SK-N-SH (cell line): Measurements from ENCODE around the gene SRRM2. TPM values are rescaled to one million over a fixed set of nuclear protein-coding genes. Genes with fewer than 3 reads are reported as not detected.

Experiments used
- CTCF ChIA-PET: fragments of 300-600, 350-600 bp; formaldehyde crosslinking; extraction: SDS; loops from one replicate; lab custom pipeline; 2021; lab: Yijun Ruan, JAX
- POLR2A ChIA-PET: fragments of 350-600 bp; sonication (Branson Sonifier 250); formaldehyde crosslinking; extraction: SDS; loops from one replicate; lab custom pipeline; 2020; ENCODE audit warnings: antibody characterized with exemption, inconsistent platforms; lab: Yijun Ruan, JAX
- DNase-seq: peaks from one replicate; pipeline ENCODE4 v3.0.0; 2012
- H2AFZ ChIP-seq: fragments of 200-600 bp; sonication (generic); 2 replicates; pipeline ENCODE4 v1.8.1; 2016; ENCODE audit warnings: antibody characterized with exemption, mild to moderate bottlenecking, low read depth
- H3F3A ChIP-seq: fragments of 200-600 bp; sonication (generic); replicated peaks from 2 replicates; pipeline ENCODE3; 2016; ENCODE audit warnings: antibody characterized with exemption, mild to moderate bottlenecking; ENCODE audit not compliant: insufficient read depth
- H3K27ac ChIP-seq, 2 experiments: fragments of 200-500 bp in 1 of 2; fragments of 200-600 bp in 1 of 2; sonication (Bioruptor generic) in 1 of 2; sonication (generic), shearing (Covaris generic) in 1 of 2; 2 replicates each; pipeline versions ENCODE4 v1.5.1 to v1.6.1; 2014 to 2016; ENCODE audit warnings: low read depth in 2 of 2, inconsistent platforms in 1 of 2, low read length in 1 of 2, mild to moderate bottlenecking in 1 of 2, mixed read lengths in 1 of 2
- H3K27me3 ChIP-seq: fragments of 200-600 bp; sonication (generic), shearing (Covaris generic); 2 replicates; pipeline ENCODE4 v1.6.1; 2016; ENCODE audit warnings: mixed run types; ENCODE audit not compliant: insufficient read depth
- H3K36me3 ChIP-seq, 2 experiments: fragments of 200-500 bp in 1 of 2; fragments of 200-600 bp in 1 of 2; sonication (Bioruptor generic) in 1 of 2; sonication (generic) in 1 of 2; replicated peaks in 1 of 2; 2 replicates each; pipeline versions ENCODE3 to v1.5.1; 2014 to 2016; ENCODE audit warnings: low read length in 1 of 2, mild to moderate bottlenecking in 1 of 2; ENCODE audit not compliant: insufficient read depth in 2 of 2, control insufficient read depth in 1 of 2
- H3K4me1 ChIP-seq, 2 experiments: fragments of 200-500 bp in 1 of 2; fragments of 200-600 bp in 1 of 2; sonication (Bioruptor generic) in 1 of 2; sonication (generic), shearing (Covaris generic) in 1 of 2; 2 replicates each; pipeline versions ENCODE4 v1.5.1 to v1.6.1; 2014 to 2016; ENCODE audit warnings: low read depth in 1 of 2, low read length in 1 of 2, mixed run types in 1 of 2; ENCODE audit not compliant: insufficient read depth in 2 of 2, control insufficient read depth in 1 of 2
- H3K4me2 ChIP-seq: fragments of 200-600 bp; sonication (generic), shearing (Covaris generic); 2 replicates; pipeline ENCODE4 v1.6.1; 2017; ENCODE audit warnings: mixed run types
- H3K4me3 ChIP-seq, 2 experiments: fragments of 200-500 bp in 1 of 2; fragments of 200-600 bp in 1 of 2; sonication (Bioruptor generic) in 1 of 2; sonication (generic), shearing (Covaris generic) in 1 of 2; 2 replicates each; pipeline versions ENCODE4 v1.5.1 to v1.8.1; 2014 to 2016; ENCODE audit warnings: low read depth in 2 of 2, inconsistent platforms in 1 of 2, low read length in 1 of 2, mild to moderate bottlenecking in 1 of 2, mixed read lengths in 1 of 2, moderate library complexity in 1 of 2
- H3K79me2 ChIP-seq: fragments of 200-600 bp; sonication (generic); 2 replicates; pipeline ENCODE4 v1.8.1; 2017; ENCODE audit warnings: mild to moderate bottlenecking; ENCODE audit not compliant: insufficient read depth
- H3K9ac ChIP-seq: fragments of 200-600 bp; sonication (generic); 2 replicates; pipeline ENCODE4 v1.6.1; 2017; ENCODE audit warnings: mixed run types
- H3K9me2 ChIP-seq: fragments of 200-600 bp; sonication (generic); 2 replicates; pipeline ENCODE4 v1.6.1; 2017; ENCODE audit warnings: mixed run types
- H3K9me3 ChIP-seq: fragments of 200-600 bp; sonication (generic); 2 replicates; pipeline ENCODE4 v1.6.1; 2017; ENCODE audit warnings: mixed run types, mild to moderate bottlenecking, moderate library complexity
- H4K20me1 ChIP-seq: fragments of 200-600 bp; sonication (generic); 2 replicates; pipeline ENCODE4 v1.6.1; 2017; ENCODE audit warnings: mild to moderate bottlenecking, mixed run types; ENCODE audit not compliant: insufficient read depth
- CHD2 ChIP-seq: fragments of 150-350 bp; IDR thresholded peaks from 2 replicates; pipeline ENCODE4 v1.6.1; 2018; ENCODE audit warnings: low read length; ENCODE audit not compliant: partially characterized antibody
- CTCF ChIP-seq: fragments of 200-600 bp; sonication (generic); IDR thresholded peaks from 2 replicates; pipeline ENCODE4 v1.6.1; 2017; ENCODE audit warnings: antibody characterized with exemption, mild to moderate bottlenecking, moderate library complexity
- ELF1 ChIP-seq: IDR thresholded peaks from 2 replicates; pipeline ENCODE4 v1.4.0; 2012
- IRF3 ChIP-seq: fragments of 150-350 bp; IDR thresholded peaks from 2 replicates; pipeline ENCODE4 v1.6.1; 2016; ENCODE audit warnings: mild to moderate bottlenecking, low read depth, low read length
- MEF2A ChIP-seq: IDR thresholded peaks from 2 replicates; pipeline ENCODE4 v1.4.0; 2012; ENCODE audit warnings: low read depth, borderline replicate concordance
- POLR2AphosphoS5 ChIP-seq: IDR thresholded peaks from 2 replicates; pipeline ENCODE4 v1.6.1; 2012; ENCODE audit warnings: low read depth, low read length
- RAD21 ChIP-seq: IDR thresholded peaks from 2 replicates; pipeline ENCODE4 v1.6.1; 2012; ENCODE audit warnings: mild to moderate bottlenecking, low read length
- RCOR1 ChIP-seq: fragments of 150-350 bp; IDR thresholded peaks from 2 replicates; pipeline ENCODE4 v1.6.1; 2017; ENCODE audit warnings: antibody characterized with exemption, low read length
- SIN3A ChIP-seq: IDR thresholded peaks from 2 replicates; pipeline ENCODE4 v1.6.1; 2012; ENCODE audit warnings: low read depth, mild to moderate bottlenecking, low read length, moderate library complexity, borderline replicate concordance
- TCF12 ChIP-seq: IDR thresholded peaks from 2 replicates; pipeline ENCODE4 v1.4.0; 2012
- USF1 ChIP-seq: IDR thresholded peaks from 2 replicates; pipeline ENCODE4 v1.4.0; 2012; ENCODE audit warnings: low read depth, borderline replicate concordance
- YY1 ChIP-seq: IDR thresholded peaks from 2 replicates; pipeline ENCODE4 v1.4.0; 2012; ENCODE audit warnings: low read depth, mild to moderate bottlenecking
- WGBS: methylation state at CpG from one replicate; pipeline ENCODE4 v1.1.6; 2017; ENCODE audit warnings: low lambda C conversion rate; 5-methylcytosine and 5-hydroxymethylcytosine counted together
- polyA plus RNA-seq, 3 experiments: library from polyadenylated mRNA; depleted of rRNA; stranded (reverse); fragments of >200 nt; gene quantifications; 2 replicates each; pipeline ENCODE4 v1.2.3, GENCODE V29; 2012

Gene SRRM2
- polyA plus RNA-seq, 1 of the 3 experiments (the other 2 are of a cell fraction): 143 TPM

GRCh38 chr16:2752035-2752849, at the start of gene SRRM2 (continued):
- no peak for TF ChIP-seq RCOR1
- no peak for TF ChIP-seq CTCF
- TF ChIP-seq MEF2A: no peak
- TF ChIP-seq USF1: no peak
- peak; percentile 20; the same call in 1 of the 2 replicates for TF ChIP-seq ELF1

- Histone ChIP-seq H3K9me2 (no peaks in the 10 kb centered on the region), H3K4me3 (no peak overlapping the region), H3F3A (no peaks in the 10 kb centered on the region), H3K4me2 (no peak overlapping the region), H2AFZ (no peak overlapping the region), H3K4me1 (no peaks in the 10 kb centered on the region), H3K9me3 (no peaks in the 10 kb centered on the region), H3K27ac (no peak overlapping the region), H4K20me1 (no peaks in the 10 kb centered on the region), H3K9ac (no peak overlapping the region), H3K36me3 (peaks cover 0 to 76% of the 10 kb centered on the region in 2 experiments), H3K27me3 (no peaks in the 10 kb centered on the region), H3K79me2 (0 out of 2 replicates have a peak, but pooled peaks cover 4% of the 10 kb centered on the region)
- no peak for TF ChIP-seq IRF3
- TF ChIP-seq POLR2AphosphoS5: no peak
- TF ChIP-seq TCF12: no peak
- no peak for TF ChIP-seq YY1
- no peak for TF ChIP-seq SIN3A
- no peak for TF ChIP-seq RAD21
- no peak for TF ChIP-seq CHD2
- TF ChIP-seq ELF1: no peak
- WGBS: 92% methylated on average over 17 of the region's 28 CpGs
- no peak for DNase-seq
- ChIA-PET CTCF (interaction anchor here (0.5 to 1.5 kb wide), 2 partner anchors 120 to 1241 kb away, joined by 3 read pairs; no protein-coding TSS in a partner anchor), POLR2A (interaction anchor here (0.9 kb wide), 1 partner anchor 21 kb away, joined by 3 read pairs; the partner anchor contains the start of gene KCTD5)
Measured at GRCh38 chr16:2702871-2703745, 49.3 kb upstream of the SRRM2 start.
